Endothelial cell of hepatic sinusoid (primary cell): Measurements from ENCODE around the gene CENPB.

ENCODE experiments used
- in situ Hi-C: cut with HindIII; loops from 2 replicates; pipeline ENCODE4 v1.10.0; 2017; ENCODE audit warnings: low sequenced_read_pairs

Gene CENPB, protein sequence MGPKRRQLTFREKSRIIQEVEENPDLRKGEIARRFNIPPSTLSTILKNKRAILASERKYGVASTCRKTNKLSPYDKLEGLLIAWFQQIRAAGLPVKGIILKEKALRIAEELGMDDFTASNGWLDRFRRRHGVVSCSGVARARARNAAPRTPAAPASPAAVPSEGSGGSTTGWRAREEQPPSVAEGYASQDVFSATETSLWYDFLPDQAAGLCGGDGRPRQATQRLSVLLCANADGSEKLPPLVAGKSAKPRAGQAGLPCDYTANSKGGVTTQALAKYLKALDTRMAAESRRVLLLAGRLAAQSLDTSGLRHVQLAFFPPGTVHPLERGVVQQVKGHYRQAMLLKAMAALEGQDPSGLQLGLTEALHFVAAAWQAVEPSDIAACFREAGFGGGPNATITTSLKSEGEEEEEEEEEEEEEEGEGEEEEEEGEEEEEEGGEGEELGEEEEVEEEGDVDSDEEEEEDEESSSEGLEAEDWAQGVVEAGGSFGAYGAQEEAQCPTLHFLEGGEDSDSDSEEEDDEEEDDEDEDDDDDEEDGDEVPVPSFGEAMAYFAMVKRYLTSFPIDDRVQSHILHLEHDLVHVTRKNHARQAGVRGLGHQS

DNA sequence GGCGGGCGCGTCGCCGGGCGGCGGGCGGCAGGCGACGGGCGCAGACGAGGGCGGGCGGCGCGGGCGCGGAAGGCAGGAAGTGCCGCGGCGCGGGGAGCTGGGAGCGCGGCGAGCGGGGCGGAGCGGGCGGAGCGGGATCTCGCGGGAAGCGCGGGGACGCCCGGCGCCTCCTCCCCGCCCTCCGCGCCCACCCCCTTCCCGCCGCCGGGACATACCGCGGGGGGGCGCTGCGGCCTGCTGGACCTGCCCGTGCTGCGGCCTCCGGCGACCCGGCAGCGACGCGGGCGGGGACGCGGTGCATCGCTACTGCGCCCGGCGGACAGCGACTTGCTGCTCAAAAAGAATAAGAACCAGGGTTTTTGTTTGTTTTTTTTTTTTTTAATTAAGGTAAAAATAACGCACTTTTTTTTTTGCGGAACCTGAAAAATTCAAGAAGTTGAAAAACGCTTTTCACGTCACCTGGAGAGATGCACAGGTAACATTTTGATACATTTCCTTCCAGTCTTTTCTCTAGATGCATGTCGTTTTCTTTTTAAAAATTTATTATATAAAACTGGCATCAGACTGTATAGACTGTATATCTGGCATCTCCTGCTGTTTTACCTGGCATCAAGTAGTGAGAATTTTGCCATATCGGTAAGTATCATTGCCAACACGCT is at the start of gene CENPB:
TSS of gene CENPB (minus strand) at position 76 of the 659 bp plus-strand sequence. CDS start 257 bp downstream, outside the sequence.
- in situ Hi-C loops = no loop called here

DNA sequence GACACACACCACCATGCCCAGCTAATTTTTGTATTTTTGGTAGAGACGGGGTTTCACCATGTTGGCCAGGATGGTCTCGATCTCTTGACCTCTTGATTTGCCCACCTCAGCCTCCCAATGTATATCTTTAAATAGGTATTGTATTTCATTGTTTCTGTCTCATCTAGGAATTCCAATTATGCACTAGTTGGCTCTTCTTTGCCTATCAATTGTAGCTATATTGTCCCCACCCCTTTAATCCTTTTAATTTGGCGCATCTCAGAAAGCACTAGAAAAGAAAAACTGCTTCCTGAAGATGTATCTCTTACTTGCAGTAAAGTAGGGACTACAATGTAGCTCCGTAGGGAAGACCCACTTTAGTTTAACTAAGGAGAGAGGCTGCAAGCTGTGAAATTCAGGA is 49.6 kb upstream of the CENPB start:
- in situ Hi-C loops = no loop called here

DNA sequence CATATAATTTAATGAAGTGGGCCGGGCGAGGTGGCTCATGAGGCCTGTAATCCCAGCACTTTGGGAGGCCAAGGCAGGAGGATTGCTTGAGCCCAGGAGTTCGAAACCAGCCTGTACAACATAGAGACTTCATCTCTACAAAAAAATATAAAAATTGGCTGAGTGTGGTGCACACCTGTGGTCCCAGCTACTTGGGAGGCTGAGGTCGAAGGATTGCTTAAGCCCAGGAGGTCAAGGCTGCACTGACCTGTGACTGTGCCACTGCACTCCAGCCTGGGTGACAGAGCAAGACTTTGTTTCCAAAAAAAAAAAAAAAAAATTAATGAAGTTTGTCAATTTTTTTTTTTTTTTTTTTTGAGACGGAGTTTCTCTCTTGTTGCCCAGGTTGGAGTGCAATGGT is 43.4 kb upstream of the CENPB start:
- in situ Hi-C loops = loop anchor here (5.0 kb wide), 1 partner anchor 48 kb away; the partner anchor contains the start of gene SPEF1

DNA sequence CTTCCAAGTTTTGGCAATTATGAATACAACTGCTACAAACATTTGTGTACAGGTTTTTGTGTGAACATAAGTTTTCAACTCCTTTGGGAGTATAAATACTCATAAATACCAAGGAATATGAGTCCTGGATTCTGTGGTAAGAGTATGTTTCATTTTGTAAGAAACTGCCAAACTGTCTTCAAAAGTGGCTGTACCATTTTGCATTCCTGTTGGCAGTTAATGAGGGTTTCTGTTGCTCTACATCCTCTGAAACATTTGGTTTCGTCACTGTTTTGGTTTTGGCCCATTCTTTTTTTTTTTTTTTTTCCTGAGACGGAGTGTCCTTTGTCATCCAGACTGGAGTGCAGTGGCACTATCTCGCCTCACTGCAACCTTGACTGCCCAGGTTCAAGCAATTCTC is 42.3 kb upstream of the CENPB start:
- in situ Hi-C loops = no loop called here

DNA sequence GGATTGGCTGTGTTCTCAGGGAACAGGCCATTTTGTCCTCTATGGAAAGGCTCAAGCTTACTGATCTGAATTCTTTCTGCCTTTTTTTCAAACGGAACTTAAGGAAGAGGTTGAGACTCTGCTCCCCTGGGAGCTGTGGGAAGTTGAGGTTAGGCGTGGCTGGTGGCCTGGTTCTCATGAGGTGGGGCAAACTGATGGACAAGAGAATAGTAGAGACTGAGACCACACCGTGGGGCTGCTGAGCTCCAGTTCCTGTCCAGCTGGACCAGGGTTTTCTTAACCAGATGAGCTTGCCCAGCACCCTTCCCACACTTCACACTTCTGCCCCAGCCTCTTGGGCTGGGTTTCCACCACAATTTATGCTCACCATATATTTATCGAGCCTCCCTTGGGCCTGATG is 39.9 kb upstream of the CENPB start:
- in situ Hi-C loops = no loop called here

DNA sequence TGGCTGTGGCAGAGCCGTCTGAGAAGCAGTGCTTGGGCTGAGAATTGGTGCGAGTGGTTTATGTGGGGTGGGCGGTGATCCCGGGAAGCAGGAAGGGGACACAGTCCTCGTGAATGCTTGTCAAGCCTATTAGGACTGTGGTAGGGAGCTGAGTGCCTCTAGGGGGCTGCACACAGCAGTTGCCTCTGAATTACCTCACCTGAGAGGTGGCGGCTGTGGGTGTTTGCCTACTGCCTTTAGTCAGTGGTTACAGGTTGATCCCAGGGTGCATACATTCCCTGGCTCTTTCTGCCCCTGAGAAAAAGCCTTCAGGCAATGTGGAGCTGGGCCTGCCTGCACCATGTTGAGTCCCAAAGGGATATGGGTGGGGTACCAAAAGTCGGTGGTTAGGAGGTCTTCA is 39.0 kb upstream of the CENPB start:
- in situ Hi-C loops = no loop called here

DNA sequence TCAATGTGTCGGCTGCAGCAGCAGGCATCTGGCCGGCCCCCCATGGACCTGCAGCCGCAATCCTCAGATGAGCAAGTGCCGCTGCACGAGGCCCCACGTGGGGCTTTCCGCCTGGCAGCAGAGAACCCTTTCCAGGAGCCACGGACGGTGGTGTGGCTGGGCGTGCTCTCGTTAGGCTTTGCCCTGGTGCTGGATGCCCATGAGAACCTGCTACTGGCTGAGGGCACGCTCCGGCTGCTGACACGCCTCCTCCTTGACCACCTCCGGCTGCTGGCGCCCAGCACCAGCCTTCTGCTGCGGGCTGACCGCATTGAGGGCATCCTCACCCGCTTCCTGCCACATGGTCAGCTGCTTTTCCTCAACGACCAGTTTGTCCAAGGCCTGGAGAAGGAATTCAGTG is 37.3 kb upstream of the CENPB start:
- in situ Hi-C loops = no loop called here

DNA sequence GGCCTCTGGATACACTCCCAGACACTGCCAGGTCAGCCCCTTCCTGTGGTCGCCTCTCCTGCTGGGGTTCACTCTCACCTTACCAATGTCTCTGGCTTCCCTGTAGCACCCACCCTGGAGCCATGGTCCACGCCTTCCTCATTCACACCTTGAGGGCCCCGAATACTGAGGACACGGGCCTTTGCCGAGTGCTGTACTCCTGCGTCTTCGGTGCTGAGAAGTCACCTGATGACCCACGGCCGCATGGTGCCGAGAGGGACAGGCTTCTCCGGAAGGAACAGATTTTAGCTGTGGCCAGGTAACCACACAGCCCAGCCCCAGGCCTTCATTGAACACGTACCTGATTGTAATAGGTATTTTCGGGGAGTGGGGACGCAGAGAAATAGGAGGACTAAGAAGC is 35.5 kb upstream of the CENPB start:
- in situ Hi-C loops = no loop called here

DNA sequence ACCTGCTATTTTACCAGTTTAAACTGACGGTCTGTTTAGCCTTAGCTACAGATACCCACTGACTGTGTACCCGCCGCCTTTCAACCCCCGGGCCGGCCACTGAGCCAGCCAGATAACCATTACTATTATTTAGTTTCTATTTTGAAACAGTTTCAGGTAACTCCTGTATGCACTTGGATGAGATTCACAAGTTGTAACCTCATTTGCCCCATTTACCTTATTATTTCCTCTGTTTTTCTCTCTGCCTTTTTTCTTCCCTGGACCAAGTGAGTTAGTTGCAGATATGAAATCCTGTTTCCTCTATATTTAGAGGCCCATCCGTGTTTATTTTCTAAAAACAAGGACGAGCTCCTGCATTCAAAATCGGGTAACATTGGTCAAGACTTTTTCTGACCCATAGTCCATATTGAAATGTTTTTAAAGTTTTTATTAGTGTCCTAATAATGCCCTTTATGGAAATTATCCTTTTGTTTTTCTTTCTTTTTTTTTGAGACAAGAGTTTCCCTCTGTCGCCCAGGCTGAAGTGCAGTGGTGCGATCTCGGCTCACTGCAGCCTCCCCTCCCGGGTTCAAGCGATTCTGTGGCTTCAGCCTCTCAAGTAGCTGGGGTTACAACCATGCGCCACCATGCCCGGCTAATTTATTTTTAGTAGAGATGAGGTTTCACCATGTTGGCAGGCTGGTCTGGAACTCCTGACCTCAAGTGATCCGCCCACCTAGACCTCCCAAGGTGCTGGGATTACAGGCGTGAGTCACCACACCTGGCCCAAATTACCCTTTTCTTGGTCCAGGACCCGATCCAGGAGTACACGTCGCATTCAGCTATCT is 34.6 kb upstream of the CENPB start:
- in situ Hi-C loops = no loop called here

DNA sequence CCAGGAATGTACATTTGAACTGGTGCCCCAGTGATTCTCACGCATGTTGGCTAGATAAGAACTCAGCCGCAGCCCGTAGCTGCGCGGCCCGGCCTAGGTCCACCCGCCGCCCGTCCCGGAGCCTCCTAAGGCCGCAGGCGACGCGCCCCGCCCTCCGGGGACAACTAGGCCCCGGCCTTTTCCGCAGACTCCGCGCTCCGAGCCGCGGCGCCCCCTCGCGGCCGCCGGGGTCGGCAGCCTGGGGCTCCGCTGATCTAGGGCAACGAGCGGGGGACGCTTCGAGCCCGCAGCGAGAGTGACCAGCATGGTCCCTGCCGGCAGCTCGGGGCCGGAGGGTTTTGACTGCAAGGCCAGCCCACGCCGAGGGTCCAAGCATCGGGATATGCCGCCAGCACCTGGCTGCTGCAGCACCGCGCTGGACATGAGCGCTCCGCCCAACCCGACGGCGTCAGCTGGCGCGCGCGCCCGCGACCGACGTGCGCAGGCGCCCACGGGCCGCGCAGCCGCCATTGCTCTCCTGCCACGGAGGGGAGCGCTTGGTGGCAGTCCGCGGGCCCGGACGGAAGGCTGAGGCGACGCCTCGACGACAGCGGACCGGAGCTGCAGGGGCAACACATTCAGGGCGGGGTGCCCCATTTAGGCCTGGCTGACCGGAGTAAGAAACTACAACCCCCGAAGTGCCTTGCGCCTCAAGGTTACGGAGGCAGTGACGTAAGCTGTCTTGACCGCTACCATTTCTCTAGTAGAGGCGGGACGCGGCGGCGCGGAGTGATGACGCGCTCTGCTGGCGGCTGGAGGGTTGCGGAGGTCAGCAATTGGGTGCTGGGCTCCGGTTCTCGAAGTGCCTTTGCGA is 33.7 kb upstream of the CENPB start, which contains the start of gene AP5S1:
TSS of gene AP5S1 (plus strand) at position 500 of the 853 bp plus-strand sequence. CDS start 1,571 bp downstream, outside the sequence.
- in situ Hi-C loops = no loop called here

DNA sequence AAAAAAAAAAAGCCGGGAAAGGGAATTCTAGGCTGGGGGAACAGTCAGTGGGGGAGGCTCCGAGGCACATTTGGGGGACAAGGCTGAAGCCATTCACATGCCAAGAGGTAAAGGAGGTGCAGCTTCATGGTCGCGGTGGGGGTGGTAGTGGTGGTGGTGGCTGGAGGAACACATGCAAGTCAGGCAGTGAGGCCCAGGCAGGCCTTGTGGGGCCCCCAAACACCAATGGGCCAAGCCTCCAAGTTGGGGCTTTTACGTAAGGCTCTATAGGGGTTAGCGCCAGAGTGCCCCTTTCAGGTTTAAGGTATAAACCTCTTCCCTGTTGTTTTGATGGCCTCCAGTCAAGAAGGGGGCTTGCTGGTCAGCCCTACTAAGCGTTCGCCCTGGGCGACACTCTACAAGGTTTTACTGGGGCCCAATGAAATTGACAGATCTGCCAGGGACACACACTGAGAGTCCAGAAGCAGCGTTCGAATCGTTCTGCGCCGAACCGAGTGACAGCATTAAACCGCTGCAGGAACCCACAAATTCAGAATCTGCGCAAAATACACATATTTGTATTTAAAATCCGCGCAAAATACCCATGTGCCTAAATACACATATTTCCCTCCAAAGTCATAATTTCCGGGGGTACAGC is 33.0 kb upstream of the CENPB start:
- in situ Hi-C loops = no loop called here

DNA sequence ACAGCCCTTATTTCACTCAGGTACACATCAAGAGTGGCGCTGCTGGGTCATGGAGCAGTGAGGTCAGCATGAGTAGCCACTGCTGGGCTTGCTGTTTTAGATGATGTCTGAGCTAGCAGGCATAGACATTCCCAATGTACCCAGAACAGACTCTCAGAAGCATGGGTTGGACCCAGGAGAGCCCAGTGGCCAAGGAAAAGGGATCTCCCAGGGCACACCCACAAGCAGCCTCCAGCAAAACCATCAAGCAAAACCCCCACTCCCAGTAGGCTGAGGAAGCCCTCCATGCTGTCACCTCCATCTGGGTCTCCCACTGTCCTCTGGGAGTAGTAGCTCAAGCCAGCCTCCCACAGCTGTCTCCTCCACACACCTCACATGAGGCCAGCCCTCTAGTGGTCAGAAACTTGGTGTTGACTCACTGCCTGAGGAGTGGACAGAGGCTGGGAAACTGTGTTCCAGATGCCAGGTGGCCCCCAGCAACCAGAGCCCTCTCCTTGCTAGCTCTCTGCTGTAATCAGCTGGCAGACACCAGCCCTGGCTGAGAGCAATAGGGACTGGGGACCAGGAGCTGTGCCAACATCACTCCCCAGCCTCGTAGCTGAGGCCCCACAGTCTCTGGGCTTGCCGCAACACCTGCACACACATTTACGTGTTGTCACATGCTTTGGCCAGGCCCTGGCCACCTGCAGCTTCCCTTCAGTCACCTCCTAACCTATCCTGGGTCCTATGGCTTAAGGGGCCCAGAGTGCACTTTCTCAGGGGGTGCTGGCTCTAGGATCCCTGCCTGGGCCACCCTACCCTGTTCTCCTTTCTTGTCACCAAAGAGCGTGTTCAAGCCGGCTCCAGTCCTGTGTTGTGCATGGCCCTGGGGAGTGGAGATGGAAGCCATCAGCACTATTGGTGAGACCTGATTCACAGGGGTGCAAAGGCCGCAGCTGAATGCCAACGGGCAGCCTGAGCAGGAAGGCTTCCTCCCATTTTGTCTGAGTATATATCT is 31.9 kb upstream of the CENPB start:
- in situ Hi-C loops = no loop called here

DNA sequence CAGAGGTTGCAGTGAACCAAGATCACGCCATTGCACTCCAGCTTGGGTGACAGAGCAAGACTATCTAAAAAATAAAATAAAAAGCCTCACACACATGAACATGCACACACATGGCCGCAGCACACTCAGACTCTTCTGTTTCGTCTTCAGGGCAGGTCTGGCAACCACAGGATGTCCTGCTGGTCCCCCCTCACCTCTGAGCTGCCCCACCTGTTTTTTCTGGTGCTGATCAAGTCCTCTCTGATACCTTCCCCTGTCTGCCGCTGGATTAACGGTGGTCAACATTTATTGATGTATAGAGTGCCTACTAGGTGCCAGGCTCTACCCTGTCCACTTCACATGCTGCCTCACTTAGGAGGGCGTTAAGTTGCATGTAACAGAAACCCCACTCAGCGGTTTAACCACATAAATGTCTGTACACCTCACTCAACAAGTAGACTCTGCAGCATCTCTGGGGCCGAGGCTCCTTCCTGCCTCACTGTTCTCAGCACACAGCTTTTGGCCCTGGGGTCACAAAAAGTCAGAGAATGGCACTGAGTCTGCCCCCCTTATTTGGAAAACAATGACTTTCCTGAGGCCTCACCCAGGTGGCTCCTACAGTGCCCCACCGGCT is 29.3 kb upstream of the CENPB start:
- in situ Hi-C loops = no loop called here

DNA sequence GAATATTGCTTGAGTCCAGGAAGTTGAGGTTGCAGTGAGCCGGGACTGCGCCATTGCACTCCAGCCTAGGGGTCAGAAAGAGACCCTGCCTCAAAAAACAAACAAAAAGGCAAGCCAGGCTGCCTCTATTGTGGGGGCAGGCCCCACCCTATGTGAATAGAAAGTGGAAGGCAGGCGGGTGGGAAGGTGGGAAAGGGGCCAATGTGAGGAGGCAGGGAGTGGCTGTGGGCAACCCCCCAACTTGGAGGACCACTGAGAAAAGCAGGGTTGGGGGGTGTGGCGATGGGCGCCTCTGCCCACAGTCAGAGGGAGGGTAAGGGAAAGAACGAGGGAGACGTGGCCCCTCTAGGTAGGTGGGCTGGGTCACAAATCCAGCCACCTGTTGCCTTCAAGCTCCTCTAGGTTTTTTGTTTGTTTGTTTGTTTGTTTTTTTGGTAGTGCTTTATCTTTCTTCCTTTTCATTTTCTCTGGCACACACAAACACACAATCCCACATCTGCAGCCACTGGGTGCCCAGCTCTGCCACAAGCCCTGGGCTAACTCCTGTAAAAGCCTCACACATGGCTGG is 28.5 kb upstream of the CENPB start:
- in situ Hi-C loops = no loop called here

DNA sequence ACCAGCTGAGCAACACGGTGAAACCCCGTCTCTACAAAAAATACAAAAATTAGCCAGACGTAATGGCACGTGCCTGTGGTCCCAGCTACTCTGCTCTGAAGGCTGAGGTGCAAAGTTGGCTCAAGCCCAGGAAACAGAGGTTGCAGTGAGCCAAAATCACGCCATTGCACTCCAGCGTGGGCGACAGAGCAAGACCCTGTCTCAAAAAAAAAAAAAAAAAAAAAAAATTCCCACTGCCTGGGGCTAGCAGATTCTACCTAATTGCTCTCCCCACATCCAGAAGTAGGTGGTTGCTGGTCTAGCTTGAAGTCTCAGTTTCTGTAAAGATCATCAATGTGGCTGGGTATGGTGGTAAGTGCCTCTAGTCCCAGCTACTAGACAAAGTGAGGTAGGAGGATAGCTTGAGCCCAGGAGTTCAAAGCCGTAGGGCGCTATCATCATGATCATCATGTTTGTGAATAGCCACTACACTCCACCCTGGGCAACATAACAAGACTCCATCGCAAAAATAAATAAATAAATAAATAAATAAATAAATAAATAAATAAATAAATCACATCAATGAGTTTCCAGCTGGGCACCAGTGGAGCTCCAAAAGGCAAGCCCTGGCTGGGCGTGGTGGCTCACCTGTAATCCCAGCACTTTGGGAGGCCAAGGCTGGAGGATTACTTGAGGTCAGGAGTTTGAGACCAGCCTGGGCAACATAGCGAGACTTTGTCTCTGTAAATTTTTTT is 27.5 kb upstream of the CENPB start:
- in situ Hi-C loops = no loop called here

DNA sequence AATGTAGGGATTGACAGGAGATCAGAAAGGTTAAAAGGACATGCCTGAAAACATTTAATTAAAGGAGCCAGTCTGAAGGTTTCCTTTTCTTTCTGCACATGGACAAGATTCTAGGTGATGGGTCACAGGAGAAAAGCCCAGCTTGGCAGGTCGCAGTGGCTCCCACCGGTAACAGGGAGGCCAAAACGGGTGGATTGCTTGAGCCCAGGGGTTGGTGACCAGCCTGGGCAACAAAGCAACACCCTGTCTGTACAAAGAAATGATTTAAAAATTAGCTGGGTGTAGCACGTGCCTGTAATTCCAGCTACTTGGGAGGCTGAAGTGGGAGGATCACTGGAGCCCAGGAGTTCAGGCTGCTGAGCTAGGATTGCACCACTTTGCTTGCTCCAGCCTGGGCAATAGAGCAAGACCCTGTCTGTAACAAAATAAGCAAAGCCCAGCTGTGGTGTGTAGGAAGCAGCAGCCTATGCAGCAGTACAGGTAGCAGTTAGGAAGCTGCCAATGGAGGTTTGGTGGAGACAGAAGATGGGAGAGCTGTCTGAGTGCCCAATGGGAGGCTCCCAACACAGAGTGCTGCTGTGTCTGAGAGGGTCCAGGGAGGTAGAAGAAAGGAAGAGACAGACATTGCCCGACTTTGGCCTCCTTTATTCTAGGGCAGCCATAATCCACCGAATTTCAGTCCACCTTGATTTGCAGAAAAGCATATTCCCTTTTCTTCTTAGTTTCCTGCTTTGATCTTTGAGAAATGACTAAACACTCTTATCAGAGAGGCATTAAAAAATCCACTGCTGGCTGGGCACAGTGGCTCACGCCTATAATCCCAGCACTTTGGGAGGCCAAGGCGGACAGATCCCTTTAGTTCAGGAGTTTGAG is 26.7 kb upstream of the CENPB start:
- in situ Hi-C loops = no loop called here
